OCI-LY3 (cell line): ENCODE data around the gene NABP2.

Experiments used
- H2AFZ ChIP-seq: fragments of 200-600, 300-600 bp; shearing (Covaris generic); 2 replicates; pipeline ENCODE4 v1.6.0; 2014; ENCODE audit warnings: antibody characterized with exemption, low read depth, low read length
- H3K27ac ChIP-seq: fragments of 200-600, 300-600 bp; sonication (generic); 2 replicates; pipeline ENCODE4 v1.5.1; 2014; ENCODE audit warnings: mild to moderate bottlenecking, low read length, moderate library complexity, mixed read lengths
- H3K27me3 ChIP-seq: fragments of 200-600, 300-600 bp; sonication (generic); 2 replicates; pipeline ENCODE4 v1.6.1; 2014; ENCODE audit warnings: low read depth, low read length, mixed read lengths
- H3K36me3 ChIP-seq: fragments of 200-600, 300-600 bp; sonication (generic); replicated peaks from 2 replicates; pipeline ENCODE3; 2014; ENCODE audit warnings: low read depth, low read length, mixed read lengths
- H3K4me1 ChIP-seq: fragments of 300-600, 200-600 bp; sonication (generic); 2 replicates; pipeline ENCODE4 v1.6.1; 2014; ENCODE audit warnings: low read length, mixed read lengths
- H3K4me2 ChIP-seq: fragments of 200-600, 300-600 bp; sonication (generic); 2 replicates; pipeline ENCODE4 v1.6.1; 2014; ENCODE audit warnings: low read length, mixed read lengths
- H3K4me3 ChIP-seq: fragments of 300-600, 200-600 bp; sonication (generic); 2 replicates; pipeline ENCODE4 v1.5.1; 2014; ENCODE audit warnings: antibody characterized with exemption, mild to moderate bottlenecking, low read length, moderate library complexity
- H3K79me2 ChIP-seq: fragments of 300-600, 200-600 bp; shearing (Covaris generic); 2 replicates; pipeline ENCODE4 v1.6.1; 2014; ENCODE audit warnings: mild to moderate bottlenecking, low read length, mixed read lengths
- H3K9ac ChIP-seq: fragments of 300-600, 200-600 bp; shearing (Covaris generic); 2 replicates; pipeline ENCODE4 v1.6.0; 2014; ENCODE audit warnings: mild to moderate bottlenecking, low read length, moderate library complexity
- H3K9me3 ChIP-seq: fragments of 200-600, 300-600 bp; shearing (Covaris generic); 2 replicates; pipeline ENCODE4 v1.6.1; 2014; ENCODE audit warnings: low read length, mixed read lengths; ENCODE audit not compliant: insufficient read depth
- H4K20me1 ChIP-seq: fragments of 200-600, 300-600 bp; sonication (generic); 2 replicates; pipeline ENCODE4 v1.6.1; 2016; ENCODE audit warnings: low read length, mixed read lengths; ENCODE audit not compliant: insufficient read depth
- CTCF ChIP-seq: fragments of 200-600, 300-600 bp; sonication (generic); IDR thresholded peaks from 2 replicates; pipeline ENCODE4 v1.5.1; 2014; ENCODE audit warnings: antibody characterized with exemption, low read length, low read depth
- EZH2phosphoT487 ChIP-seq: fragments of 200-600 bp; shearing (Covaris generic); IDR thresholded peaks from 2 replicates; pipeline ENCODE4 v1.6.1; 2018; ENCODE audit warnings: antibody characterized with exemption, mixed run types, low read depth

NABP2 gene

GRCh38 chr12:56243731-56244181, 19.6 kb downstream of the NABP2 start:
- Histone ChIP-seq H3K4me3 (no peak overlapping the region), H3K4me2 (no peak overlapping the region), H2AFZ (no peak overlapping the region), H3K79me2 (no peaks in the 10 kb centered on the region), H3K4me1 (no peaks in the 10 kb centered on the region), H3K27me3 (no peaks in the 10 kb centered on the region), H3K36me3 (peaks cover 49% of the 10 kb centered on the region), H3K9me3 (no peaks in the 10 kb centered on the region), H3K27ac (no peak overlapping the region), H4K20me1 (no peaks in the 10 kb centered on the region), H3K9ac (no peak overlapping the region)
- no peak for TF ChIP-seq CTCF
- TF ChIP-seq EZH2phosphoT487, result no peak

- H3K27me3 ChIP-seq, result no peaks in the 10 kb centered on the region
- no peak for TF ChIP-seq CTCF
- no peak for TF ChIP-seq EZH2phosphoT487
- no peak overlapping the region for H3K4me2 ChIP-seq
- no peak overlapping the region for H3K4me3 ChIP-seq
- H3K9me3 ChIP-seq, result no peaks in the 10 kb centered on the region
- no peak overlapping the region for H2AFZ ChIP-seq
- H3K36me3 ChIP-seq, result peaks cover 52% of the 10 kb centered on the region
- no peaks in the 10 kb centered on the region for H3K79me2 ChIP-seq
- no peak overlapping the region for H3K9ac ChIP-seq
- no peaks in the 10 kb centered on the region for H4K20me1 ChIP-seq
- H3K4me1 ChIP-seq, result no peaks in the 10 kb centered on the region
- no peak overlapping the region for H3K27ac ChIP-seq
Observed at GRCh38 chr12:56244494-56244893, 20.4 kb downstream of the NABP2 start.

GRCh38 chr12:56247923-56248322, 23.8 kb downstream of the NABP2 start:
- Histone ChIP-seq H2AFZ (no peak overlapping the region), H4K20me1 (no peaks in the 10 kb centered on the region), H3K9ac (no peak overlapping the region), H3K9me3 (no peaks in the 10 kb centered on the region), H3K36me3 (peaks cover 49% of the 10 kb centered on the region), H3K27ac (no peak overlapping the region), H3K4me3 (no peak overlapping the region), H3K4me2 (no peak overlapping the region), H3K79me2 (no peaks in the 10 kb centered on the region), H3K4me1 (no peaks in the 10 kb centered on the region), H3K27me3 (no peaks in the 10 kb centered on the region)
- TF ChIP-seq EZH2phosphoT487 (no peak), CTCF (no peak)

GRCh38 chr12:56248711-56249110, 24.6 kb downstream of the NABP2 start:
- H3K4me1 ChIP-seq, result no peaks in the 10 kb centered on the region
- H3K27ac ChIP-seq, result no peak overlapping the region
- H3K9me3 ChIP-seq, result no peaks in the 10 kb centered on the region
- H3K9ac ChIP-seq, result no peak overlapping the region
- H3K27me3 ChIP-seq, result no peaks in the 10 kb centered on the region
- H3K79me2 ChIP-seq, result no peaks in the 10 kb centered on the region
- H3K4me2 ChIP-seq, result no peak overlapping the region
- peaks cover 54% of the 10 kb centered on the region for H3K36me3 ChIP-seq
- no peak for TF ChIP-seq CTCF
- no peak for TF ChIP-seq EZH2phosphoT487
- H3K4me3 ChIP-seq, result no peak overlapping the region
- H2AFZ ChIP-seq, result no peak overlapping the region
- H4K20me1 ChIP-seq, result no peaks in the 10 kb centered on the region
